Endothelial cell of umbilical vein (primary cell): ENCODE measurements around the gene ZNF81. TPM values are rescaled to one million over a fixed set of nuclear protein-coding genes. Genes with fewer than 3 reads are reported as not detected.

Source experiments
- BruUV-seq: library from RNA; stranded (reverse); fragments of 400-500 nt; replicated peaks from 2 replicates; lab custom pipeline; 2021; lab: Mats Ljungman, UMichigan
- CTCF ChIA-PET: fragments of 300-600, 350-600 bp; sonication (Branson Sonifier 250); formaldehyde crosslinking; loops from one replicate; lab custom pipeline; 2021; ENCODE audit warnings: antibody characterized with exemption, inconsistent platforms; lab: Charles Lee
- POLR2A ChIA-PET: fragments of 300-600, 350-600 bp; sonication (Branson Sonifier 250); formaldehyde crosslinking; loops from one replicate; lab custom pipeline; 2021; ENCODE audit warnings: antibody characterized with exemption, inconsistent platforms; lab: Charles Lee
- DNase-seq: peaks from one replicate; pipeline ENCODE4 v3.0.0-alpha.2; 2011; ENCODE audit warnings: low read depth, low spot score
- FAIRE-seq: peaks from 2 replicates; lab custom pipeline; 2011; peaks lifted over from hg19 to GRCh38; lab: Jason Lieb, UNC
- H2AFZ ChIP-seq: 2 replicates; pipeline ENCODE4 v1.6.0; 2012; ENCODE audit warnings: low read depth, low read length, control low read depth, inconsistent platforms
- H3K27ac ChIP-seq: 2 replicates; pipeline ENCODE4 v1.5.1; 2011; ENCODE audit warnings: low read depth, mild to moderate bottlenecking, control low read depth, low read length, moderate library complexity; ENCODE audit not compliant: insufficient read depth
- H3K27me3 ChIP-seq, 2 experiments: 2 replicates each; pipeline versions ENCODE4 v1.6.0 to v1.6.1; 2011; ENCODE audit warnings: low read length in 2 of 2, mixed read lengths in 1 of 2; ENCODE audit not compliant: control insufficient read depth in 2 of 2, insufficient read depth in 2 of 2
- H3K36me3 ChIP-seq, 2 experiments: 2 replicates in 1 of 2; 3 replicates in 1 of 2; pipeline ENCODE4 v1.5.1; 2011; ENCODE audit warnings: low read length in 2 of 2, mild to moderate bottlenecking in 1 of 2, moderate library complexity in 1 of 2; ENCODE audit not compliant: control insufficient read depth in 2 of 2, insufficient read depth in 2 of 2; ENCODE audit errors: extremely low read depth in 1 of 2
- H3K4me1 ChIP-seq: 3 replicates; pipeline ENCODE4 v1.5.1; 2011; ENCODE audit warnings: mild to moderate bottlenecking, low read length; ENCODE audit not compliant: control insufficient read depth, insufficient read depth; ENCODE audit errors: extremely low read depth
- H3K4me2 ChIP-seq: 2 replicates; pipeline ENCODE4 v1.6.1; 2011; ENCODE audit warnings: low read length, control low read depth, mixed read lengths; ENCODE audit not compliant: insufficient read depth
- H3K4me3 ChIP-seq, 3 experiments: fragments of 200-600 bp in 1 of 3; sonication (generic), shearing (Covaris generic) in 1 of 3; replicated peaks in 1 of 3; 2 replicates each; pipeline ENCODE4 v1.5.1; 2011 to 2016; ENCODE audit warnings: control low read depth in 3 of 3, low read length in 3 of 3, mild to moderate bottlenecking in 2 of 3, inconsistent platforms in 1 of 3, low read depth in 1 of 3, moderate library complexity in 1 of 3; ENCODE audit not compliant: insufficient read depth in 1 of 3
- H3K79me2 ChIP-seq: 2 replicates; pipeline ENCODE4 v1.6.0; 2012; ENCODE audit warnings: low read length, inconsistent platforms; ENCODE audit not compliant: control insufficient read depth, insufficient read depth
- H3K9ac ChIP-seq: replicated peaks from 2 replicates; pipeline ENCODE3; 2011; ENCODE audit warnings: low read length, control low read depth; ENCODE audit not compliant: insufficient read depth; ENCODE audit errors: extremely low read depth
- H3K9me1 ChIP-seq: replicated peaks from 3 replicates; pipeline ENCODE4 v1.6.0; 2011; ENCODE audit warnings: mild to moderate bottlenecking, low read length; ENCODE audit not compliant: control insufficient read depth, insufficient read depth; ENCODE audit errors: extremely low read depth
- H3K9me3 ChIP-seq: replicated peaks from 2 replicates; pipeline ENCODE4 v1.5.1; 2012; ENCODE audit warnings: low read length, inconsistent platforms; ENCODE audit not compliant: control insufficient read depth, insufficient read depth
- H4K20me1 ChIP-seq: replicated peaks from 2 replicates; pipeline ENCODE3; 2011; ENCODE audit warnings: mild to moderate bottlenecking, low read length; ENCODE audit not compliant: control insufficient read depth, insufficient read depth; ENCODE audit errors: extremely low read depth
- CTCF ChIP-seq, 2 donors: IDR thresholded peaks; 1 replicate in 1 of 2; 2 replicates in 1 of 2; pipeline ENCODE4 v1.5.1; 2011; ENCODE audit warnings: low read length in 2 of 2, mild to moderate bottlenecking in 2 of 2, moderate library complexity in 2 of 2, control low read depth in 1 of 2, inconsistent platforms in 1 of 2, low read depth in 1 of 2; ENCODE audit not compliant: insufficient read depth in 1 of 2; ENCODE audit errors: extremely low read depth in 1 of 2
- EZH2 ChIP-seq: IDR thresholded peaks from 2 replicates; pipeline ENCODE4 v1.6.1; 2012; ENCODE audit warnings: borderline replicate concordance, low read depth, mild to moderate bottlenecking, moderate library complexity, low read length, inconsistent platforms; ENCODE audit not compliant: severe bottlenecking
- FOS ChIP-seq: IDR thresholded peaks from 2 replicates; pipeline ENCODE4 v1.6.1; 2011; ENCODE audit warnings: mild to moderate bottlenecking, low read length, moderate library complexity, borderline replicate concordance; ENCODE audit not compliant: insufficient read depth
- GATA2 ChIP-seq: IDR thresholded peaks from 2 replicates; pipeline ENCODE4 v1.7.0; 2011; ENCODE audit warnings: low read depth, mild to moderate bottlenecking, moderate library complexity, mixed read lengths, low read length; ENCODE audit not compliant: insufficient read length, insufficient read depth
- JUN ChIP-seq: IDR thresholded peaks from 2 replicates; pipeline ENCODE4 v1.6.1; 2011; ENCODE audit warnings: borderline replicate concordance, low read depth; ENCODE audit not compliant: insufficient read length, insufficient read depth
- MAX ChIP-seq: IDR thresholded peaks from 2 replicates; pipeline ENCODE4 v1.6.1; 2011; ENCODE audit not compliant: insufficient read depth, insufficient read length
- MYC ChIP-seq: IDR thresholded peaks from one replicate; pipeline ENCODE4 v1.6.1; 2011; ENCODE audit warnings: mild to moderate bottlenecking, low read depth, low read length
- POLR2A ChIP-seq: IDR thresholded peaks from 2 replicates; pipeline ENCODE4 v1.6.1; 2012; ENCODE audit warnings: low read depth, mild to moderate bottlenecking, control low read depth, low read length
- POLR2AphosphoS5 ChIP-seq: IDR thresholded peaks from 2 replicates; pipeline ENCODE4 v1.6.1; 2012; ENCODE audit warnings: low read depth, mild to moderate bottlenecking, control low read depth, low read length, moderate library complexity; ENCODE audit not compliant: insufficient read depth
- dilution Hi-C: fragments of 300-500 bp; cut with MboI; formaldehyde crosslinking; loops from one replicate; pipeline ENCODE4 v1.15.0; 2019; ENCODE audit warnings: low sequenced_read_pairs; ENCODE audit not compliant: extremely low pct_ligation_motif_present
- intact Hi-C: fragments of 100-400 bp; cut with micrococcal nuclease; formaldehyde crosslinking; loops from one replicate; pipeline ENCODE4 v1.10.0; 2022
- polyA plus RNA-seq, 4 experiments: library from polyadenylated mRNA; depleted of rRNA in 3 of 4; stranded (reverse) in 3 of 4; unstranded in 1 of 4; fragments of >200 nt; gene quantifications; 2 replicates each; pipeline versions ENCODE4 v1.2.1 to v1.2.3, GENCODE V29; 2011 to 2012; ENCODE audit warnings: missing spikeins in 1 of 4
- total RNA-seq: library from RNA; stranded (reverse); gene quantifications from 2 replicates; pipeline ENCODE4 v1.2.3, GENCODE V29; 2021

The ZNF81 gene
- total and polyA plus RNA-seq, 2 donors (not counting 3 experiments of a cell fraction or from before 2014, with no cell fraction given) = 2.7 to 6.4 TPM

GRCh38 chrX:47915886-47916493, 79.3 kb downstream of the ZNF81 start:
- no peak for TF ChIP-seq POLR2AphosphoS5
- TF ChIP-seq POLR2A = no peak
- TF ChIP-seq CTCF (IDR thresholded peaks at IDR 0.05; ENCODE audit: extremely low read depth in 1 of 2, insufficient read depth in 1 of 2, low read depth in 1 of 2, low read length in 2 of 2) = no peak
- TF ChIP-seq MAX = no peak
- TF ChIP-seq EZH2 = no peak
- TF ChIP-seq FOS = no peak
- no peak for TF ChIP-seq GATA2
- no peak for TF ChIP-seq JUN
- TF ChIP-seq MYC = no peak
- Histone ChIP-seq H3K27me3 (no peaks in the 10 kb centered on the region), H2AFZ (no peak overlapping the region), H3K36me3 (no peaks in the 10 kb centered on the region), H3K4me2 (no peak overlapping the region), H3K4me3 (no peak overlapping the region), H3K79me2 (no peaks in the 10 kb centered on the region), H3K9me3 (no peaks in the 10 kb centered on the region), H3K9ac (no peak overlapping the region), H4K20me1 (no peaks in the 10 kb centered on the region), H3K27ac (no peak overlapping the region), H3K4me1 (no peaks in the 10 kb centered on the region), H3K9me1 (no peaks in the 10 kb centered on the region)
- intact Hi-C loops (no loop called here), dilution Hi-C loops (no loop called here)
- DNase-seq (no peak), FAIRE-seq (no peak)
- no TSS peak for BruUV-seq
- ChIA-PET POLR2A (no interaction called here), CTCF (no interaction called here)
